GM04504 (cell line): Measurements from ENCODE around the gene CCDC9B.

Experiments
- DNase-seq: peaks from one replicate; pipeline ENCODE4 v3.0.0-alpha.2; 2012; ENCODE audit warnings: low read depth

Gene CCDC9B

DNA sequence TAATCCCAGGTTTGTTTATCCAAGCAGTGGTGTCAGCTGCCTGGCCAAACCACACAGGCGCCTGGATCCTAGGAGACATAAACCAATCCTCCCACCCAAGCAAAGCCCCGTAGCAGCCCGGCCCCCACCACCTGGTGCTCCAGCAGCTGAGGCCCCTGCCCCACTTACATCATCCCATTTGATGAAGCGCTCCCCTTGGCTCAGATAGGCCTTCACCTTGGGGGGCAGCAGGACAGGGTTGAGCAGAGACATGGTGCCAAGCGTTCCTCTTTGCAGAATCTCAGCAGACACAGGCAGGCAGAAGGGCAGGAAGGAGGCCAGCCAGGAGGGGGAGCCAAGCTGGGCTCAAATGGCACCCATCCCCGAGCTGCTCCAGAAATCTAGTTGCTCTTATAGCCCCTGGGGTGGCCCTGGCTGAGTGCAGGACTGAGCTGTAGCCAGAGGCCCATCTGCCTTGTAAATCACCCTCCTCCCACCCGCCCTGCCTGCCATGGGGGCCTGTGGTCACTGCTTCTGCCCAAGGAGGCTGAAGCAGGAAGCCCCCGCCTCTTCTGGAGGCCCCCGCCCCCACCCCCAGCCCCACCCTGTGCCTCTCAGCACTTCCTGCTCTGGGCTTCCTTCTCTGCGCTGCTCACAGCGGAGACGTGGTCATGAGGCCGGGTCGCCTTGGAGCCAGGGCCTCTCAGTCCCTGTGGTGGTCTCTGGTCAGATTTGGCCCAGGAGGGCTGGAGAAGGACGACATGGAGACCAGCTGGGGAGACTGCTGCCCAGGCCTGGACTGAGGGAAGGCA lies 33.1 kb downstream of the CCDC9B start, which contains the start of gene PLCB2:
TSS of gene PLCB2 (minus strand) at position 515 of the 791 bp plus-strand sequence. CDS start at position 252, 263 bp downstream.
- no peak for DNase-seq

DNA sequence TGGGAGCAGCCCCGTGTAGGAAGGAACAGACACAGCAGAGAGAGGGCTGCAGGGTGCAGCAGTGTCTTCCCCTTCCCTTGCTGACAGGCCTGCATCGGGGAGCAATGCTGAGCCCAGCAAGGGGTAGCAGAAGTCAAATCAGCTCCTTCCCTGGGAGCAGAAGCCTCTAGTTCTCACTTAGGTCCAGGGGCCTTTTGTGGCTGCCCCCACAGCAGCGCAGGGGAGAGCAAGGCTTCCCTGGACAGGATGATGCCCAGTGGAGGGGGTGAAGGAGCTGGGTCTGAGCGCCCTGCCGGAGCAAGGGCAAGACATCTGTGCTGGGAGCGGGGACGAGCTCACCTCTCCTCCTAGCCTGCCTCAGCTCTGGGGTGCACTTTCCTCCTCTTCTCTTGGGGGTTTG lies 33.8 kb downstream of the CCDC9B start:
- DNase-seq: no peak

DNA sequence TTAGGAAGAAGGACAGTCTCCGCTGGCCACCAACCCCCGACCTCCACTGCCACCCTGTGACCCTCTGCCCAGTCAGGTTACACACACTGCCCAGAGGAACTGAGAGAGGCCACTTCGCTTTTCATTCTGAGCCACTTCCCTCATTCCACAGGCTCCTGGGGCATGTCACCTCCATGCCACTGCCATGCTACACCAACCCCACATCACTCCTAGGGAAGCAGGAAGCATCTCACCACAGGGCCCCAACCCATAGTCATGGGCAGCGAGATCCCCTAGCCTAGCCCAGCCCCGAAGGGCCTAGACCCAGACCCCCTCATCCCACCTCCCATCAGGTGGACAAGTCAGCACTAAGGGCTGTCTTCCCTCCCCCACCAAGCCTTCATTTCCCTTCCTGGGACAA lies 34.4 kb downstream of the CCDC9B start:
- DNase-seq: no peak

DNA sequence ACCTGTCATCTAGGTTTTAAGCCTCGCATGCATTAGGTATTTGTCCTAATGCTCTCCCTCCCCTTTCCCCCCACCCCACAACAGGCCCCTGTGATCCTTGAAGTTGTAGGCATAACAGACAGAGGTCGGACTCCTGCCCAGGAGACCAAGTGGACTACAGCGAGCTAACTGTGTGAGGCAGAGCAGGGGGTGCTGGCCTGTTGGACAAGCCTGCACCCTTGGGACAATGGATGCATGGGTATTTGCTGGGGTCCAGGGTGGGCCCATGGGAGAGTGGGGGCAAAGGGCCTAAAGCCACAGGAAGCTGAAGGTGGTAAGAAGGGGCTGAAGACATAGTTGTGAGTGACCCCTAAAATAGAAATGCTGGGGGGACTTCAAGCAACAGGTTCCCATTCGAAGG lies 35.5 kb downstream of the CCDC9B start:
- no peak for DNase-seq

DNA sequence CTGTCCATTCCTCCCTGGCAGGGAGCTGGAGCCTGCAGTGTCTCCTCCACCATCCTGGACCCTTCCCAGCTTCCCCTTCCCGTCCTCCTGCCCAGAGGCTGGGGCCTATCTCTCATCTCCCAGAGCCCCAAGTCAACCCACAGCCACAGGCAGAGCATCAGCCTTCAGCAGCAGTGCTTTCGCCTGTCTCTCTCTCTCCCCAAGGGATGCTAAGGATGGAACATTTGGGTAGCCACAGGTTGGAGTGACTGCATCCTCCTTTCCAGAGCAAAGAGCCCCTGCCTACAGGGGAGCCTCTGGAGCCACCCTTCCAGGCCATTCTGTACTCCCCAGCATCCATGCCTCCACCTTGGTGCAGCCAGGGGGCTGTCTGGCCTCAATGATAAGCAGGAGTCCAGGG lies 37.2 kb downstream of the CCDC9B start:
- no peak for DNase-seq

DNA sequence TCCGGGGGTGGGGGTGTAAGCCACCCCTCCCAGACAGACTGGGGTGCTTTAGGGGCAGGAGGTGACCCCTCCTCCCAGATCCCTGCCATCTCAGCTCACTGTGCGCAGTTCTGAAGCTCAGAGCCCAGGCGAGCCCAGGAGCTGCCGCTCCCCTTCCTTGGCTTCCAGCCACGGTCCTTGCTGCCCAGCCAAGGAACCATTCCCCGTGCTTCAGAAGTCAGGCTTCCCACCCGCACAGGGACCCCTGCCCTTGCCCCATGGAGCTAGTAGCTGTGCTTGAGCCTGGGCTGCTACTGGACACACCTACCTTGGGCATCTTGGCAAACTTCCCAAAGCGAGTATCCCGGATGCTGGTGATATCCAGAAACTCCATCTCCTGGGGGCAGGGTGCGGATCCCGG lies 37.8 kb downstream of the CCDC9B start:
- DNase-seq: no peak

DNA sequence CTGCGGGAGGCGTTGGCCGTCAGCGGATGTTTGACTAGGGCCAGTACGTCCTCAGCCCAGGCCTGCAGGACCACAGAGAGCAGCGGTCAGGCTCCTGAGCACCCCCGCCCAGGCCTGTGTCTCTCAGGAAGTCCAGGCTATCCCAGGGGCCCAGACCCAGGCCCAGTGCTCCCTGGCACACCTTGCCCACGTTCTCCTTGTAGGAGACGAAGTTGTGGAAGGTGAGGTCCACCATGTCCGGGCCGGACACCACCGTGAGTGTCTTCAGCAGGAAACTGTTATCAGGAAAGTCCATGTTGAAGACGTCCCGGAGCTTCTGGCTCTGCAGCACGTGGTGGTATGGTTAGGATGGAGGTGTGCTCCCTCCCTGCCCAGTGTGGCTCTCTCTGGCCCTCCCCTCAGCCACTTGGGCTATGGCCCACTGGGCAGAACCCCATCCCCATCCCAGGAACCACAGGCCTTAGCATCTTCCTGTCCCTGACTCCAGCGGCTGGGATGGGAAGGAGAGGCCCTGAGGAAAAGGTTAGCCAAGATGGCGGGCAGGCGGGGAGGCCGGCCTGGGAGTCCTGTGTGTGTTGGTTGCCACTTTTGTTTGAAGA lies 38.4 kb downstream of the CCDC9B start:
- no peak for DNase-seq

DNA sequence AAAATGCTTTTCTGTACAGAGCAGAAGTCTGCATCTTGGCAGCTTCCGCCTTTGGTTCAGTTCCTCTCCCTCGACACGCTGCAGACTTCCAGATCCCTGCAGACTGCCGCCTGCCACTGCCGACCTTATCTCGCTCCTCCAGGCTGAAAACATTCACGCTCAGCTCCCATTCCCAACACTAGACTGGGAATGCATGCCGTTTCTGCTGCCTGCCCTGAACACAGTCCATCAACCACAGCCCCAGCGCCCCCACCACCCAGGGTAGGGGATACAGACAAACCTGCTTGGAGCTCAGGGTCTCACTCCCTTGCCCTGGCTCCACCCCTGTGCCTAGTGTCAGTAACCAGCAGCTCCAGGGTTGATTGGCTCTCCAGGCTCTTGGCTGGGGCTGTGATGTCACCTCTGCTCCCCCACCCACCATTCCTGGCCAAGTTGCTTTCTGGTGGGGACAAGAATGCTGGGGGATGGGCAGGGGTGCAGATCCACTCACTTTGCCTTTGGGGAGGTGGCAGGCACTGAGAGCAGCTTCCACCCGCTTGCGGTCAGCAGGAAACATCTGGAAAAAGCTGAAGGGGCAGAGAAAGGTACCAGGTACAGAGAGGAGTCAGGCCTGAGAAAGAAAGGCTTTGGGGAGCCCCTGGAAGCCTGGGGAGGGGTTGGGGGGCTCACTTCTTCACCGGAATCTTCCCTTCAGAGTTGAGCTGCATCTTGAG lies 39.1 kb downstream of the CCDC9B start:
- DNase-seq: no peak

DNA sequence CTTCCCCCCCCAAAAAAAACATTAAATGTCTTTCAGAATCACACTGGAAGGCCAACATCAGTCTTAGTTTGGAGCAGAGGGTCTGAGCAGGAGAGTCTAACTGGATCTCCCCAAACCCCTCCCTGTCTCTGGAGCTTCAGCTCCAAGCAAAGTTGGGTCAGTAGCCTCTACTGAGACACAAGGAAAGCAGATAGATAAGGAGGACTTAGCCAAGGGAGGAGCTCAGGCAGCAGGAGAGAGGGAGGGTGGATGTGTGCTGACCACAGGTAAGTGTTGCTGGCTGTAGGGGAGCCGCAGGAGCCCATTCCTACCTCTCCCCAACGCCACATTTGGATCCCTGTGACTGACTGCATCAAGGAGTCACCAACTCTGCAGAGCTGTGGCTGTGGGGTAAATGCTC lies 40.0 kb downstream of the CCDC9B start:
- no peak for DNase-seq

DNA sequence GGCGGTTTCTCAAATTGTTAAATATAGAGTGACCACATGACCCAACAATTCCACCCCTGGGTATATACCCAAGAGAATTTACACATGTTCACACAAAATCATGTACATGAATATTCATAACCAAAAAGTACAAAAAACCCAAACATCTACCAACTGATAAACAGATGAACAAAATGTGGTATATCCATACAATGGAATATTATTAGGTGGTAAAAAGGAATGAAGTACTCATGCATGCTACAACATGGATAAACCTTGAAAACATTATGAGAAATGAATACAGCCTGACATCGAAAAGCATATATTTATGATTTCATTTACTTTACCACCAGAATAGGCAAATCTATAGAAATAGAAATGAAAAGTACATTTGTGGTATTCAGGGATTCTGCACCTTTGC lies 40.4 kb downstream of the CCDC9B start:
- DNase-seq: no peak

DNA sequence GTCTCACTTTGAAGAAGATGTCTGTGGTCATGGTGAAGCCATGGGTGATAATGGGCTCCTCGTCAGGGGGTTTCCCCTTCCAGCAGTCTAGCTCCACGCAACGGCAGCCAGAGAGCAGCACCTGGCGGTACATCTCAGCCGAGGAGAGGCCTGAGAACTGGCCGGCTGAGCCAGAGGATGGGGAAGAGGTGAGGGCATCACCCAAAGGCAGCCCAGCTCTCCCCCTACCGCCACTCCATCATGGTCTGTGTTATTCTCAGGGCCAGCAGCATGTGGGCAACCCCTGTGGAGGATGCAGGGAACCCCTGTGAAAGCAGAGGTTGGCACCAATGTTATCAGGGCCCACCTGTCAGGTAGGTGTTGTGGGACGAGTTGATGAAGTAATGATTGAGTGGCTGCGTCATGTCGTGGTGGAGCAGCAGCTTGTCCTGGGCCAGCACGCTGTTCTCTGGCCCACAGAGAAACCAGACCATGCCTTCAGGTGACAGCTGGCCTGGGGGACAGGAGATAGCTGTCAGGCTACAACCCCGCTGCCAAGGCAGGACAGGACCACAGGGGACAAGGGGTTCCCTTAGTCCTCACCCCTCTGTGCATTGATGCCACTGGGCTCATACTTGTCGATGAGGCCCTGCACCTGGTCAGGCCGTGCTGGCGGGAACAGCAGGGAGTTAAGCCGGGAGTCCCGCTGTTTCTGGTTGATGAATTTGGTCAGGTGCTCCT lies 42.4 kb downstream of the CCDC9B start:
- DNase-seq: no peak

DNA sequence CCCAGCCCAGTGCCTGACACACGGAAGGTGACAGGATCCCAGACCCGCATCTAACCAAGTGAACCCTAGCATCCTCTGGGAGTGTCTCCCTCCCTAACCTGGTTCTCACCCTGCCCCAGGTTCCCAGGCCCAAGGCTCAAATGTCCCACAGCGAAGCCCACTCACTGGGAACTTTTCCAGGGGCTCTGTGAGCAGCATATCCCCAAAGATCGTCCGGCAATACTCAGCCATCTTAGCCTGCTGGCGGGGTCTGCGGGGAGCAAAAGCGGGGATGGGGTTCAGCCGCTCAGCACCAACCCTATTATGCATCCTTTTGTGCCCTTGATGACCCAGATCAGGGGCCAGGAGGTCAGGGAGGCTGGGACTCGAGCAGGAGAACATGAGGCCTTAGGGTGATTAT lies 43.4 kb downstream of the CCDC9B start:
- DNase-seq: no peak

DNA sequence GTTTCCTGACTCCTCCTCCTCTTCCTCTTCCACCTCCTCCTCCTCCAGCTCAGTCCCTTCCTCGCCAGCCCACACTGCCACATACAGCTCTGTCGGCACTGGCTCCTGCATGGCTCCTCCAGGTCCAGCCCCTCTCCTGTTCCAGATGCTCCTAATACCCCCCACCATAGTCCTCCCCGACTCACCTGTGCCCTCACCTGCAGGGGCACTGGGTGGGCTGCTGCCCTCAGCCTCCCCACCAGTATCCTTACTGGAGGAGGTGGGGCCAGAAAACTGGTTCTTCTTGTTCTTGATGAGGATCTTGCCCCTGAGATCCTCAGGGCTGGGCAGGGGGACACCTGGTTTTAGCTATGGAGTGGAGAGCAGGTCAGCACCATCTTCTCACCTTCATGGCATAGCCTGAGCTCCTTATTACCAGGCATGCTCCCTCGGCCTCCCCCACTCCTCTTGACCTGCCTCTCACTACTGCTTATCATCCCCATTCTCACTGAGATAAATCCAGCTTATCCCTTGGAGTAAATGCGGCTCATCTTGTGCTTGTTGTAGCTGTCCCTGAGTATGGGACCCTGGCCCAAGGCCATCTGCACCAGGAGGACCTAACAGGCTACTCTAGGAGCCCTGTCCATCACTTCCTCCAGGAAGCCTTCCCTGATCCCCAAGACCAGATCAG lies 44.0 kb downstream of the CCDC9B start:
- no peak for DNase-seq

DNA sequence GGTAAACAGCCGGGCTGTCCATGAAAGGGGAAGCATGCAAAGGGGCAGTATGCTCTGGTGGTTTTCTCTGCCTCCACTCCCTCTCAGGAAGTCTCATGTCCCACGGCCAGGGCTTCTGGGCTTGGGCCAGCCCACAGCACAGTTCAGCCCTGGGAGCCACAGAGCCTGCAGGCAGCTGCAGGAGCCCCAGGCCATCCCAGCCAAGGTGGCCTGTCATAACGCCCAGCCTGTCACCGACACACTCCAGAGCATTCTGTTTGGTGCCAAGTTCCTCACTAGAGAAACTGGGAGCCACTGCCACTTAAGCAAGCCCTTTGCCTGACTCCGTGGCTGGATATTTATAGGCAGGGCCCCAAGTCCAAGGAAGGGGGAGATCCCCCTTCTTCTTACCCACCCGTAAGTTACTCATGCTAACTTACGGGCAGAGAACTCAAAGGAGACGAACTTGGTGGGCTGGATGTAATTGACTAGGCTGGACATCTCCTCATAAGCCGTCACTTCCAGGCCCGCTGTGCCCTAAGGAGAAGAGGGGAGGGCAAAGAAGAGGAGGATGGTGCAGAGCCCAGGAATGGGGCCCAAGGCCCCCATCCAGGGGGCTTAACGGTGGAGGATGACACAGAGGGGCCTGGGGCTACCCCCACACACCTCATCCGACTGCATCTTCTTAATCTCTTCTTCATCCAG lies 44.7 kb downstream of the CCDC9B start:
- DNase-seq: no peak

DNA sequence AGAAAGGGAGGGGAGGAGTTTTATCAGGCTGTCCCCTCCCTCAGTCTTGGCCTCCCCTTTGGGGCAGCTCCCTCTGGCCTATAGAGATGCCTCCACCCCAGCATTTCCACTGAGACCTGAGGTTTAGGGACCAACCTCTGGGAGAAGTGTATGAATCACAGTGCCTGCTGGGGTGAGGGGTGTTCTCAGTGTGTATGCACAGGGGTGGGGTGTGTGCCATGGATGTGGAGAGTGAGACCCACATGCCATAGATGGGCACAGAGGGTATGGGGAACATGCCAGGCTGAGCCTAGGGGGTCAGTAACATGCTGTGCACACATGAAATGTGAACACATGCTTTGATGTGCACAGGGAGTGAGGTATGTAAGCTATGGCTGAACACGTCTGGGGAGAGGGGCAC lies 45.4 kb downstream of the CCDC9B start:
- DNase-seq: no peak

DNA sequence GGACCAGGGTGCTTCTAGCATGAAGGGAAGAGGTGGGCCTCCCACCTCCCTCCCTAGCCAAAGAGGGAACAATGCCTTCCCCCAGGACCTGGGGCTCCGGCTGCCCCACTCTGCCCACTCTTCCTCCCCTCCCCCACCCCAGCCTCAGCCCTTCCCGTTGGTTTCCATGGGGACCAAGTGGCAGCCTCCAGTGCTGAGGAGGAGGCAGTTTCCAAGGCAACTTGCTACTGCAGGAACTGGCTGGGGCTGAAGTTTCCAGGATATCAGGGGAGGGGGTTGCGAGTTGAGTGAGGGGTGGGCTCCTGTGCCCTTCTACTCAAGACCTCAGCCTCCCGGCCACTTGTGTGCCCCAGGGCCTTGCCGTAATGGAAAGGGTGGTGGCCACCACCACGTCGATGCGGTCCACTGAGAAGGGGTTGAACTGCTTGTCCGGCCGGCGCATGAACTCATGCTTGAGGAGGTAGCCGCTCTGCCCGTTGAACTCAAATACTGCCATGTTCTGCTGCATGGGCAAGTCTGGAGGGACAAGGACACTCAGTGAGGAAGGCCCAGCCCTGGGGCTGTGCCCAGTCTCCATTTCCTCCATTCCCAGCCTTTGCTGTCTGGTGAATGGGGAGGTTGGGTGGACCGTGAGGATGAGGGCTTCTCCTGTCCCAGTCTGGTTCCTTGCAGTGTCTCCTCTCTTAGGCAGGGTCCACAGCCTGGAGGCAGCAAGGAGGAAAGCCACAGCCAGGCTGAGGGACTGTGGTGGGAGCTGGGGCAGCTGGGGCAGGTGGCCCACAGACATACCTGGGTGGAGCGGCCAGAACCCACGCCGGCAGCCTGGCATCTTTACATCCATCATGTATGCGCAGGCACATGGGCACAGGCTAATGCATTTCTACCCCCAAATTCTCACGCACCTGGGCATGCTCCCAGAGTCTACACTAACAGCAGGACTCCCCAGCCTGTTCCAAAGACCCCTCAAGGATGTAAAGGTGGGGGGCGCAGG lies 46.5 kb downstream of the CCDC9B start:
- DNase-seq: no peak

DNA sequence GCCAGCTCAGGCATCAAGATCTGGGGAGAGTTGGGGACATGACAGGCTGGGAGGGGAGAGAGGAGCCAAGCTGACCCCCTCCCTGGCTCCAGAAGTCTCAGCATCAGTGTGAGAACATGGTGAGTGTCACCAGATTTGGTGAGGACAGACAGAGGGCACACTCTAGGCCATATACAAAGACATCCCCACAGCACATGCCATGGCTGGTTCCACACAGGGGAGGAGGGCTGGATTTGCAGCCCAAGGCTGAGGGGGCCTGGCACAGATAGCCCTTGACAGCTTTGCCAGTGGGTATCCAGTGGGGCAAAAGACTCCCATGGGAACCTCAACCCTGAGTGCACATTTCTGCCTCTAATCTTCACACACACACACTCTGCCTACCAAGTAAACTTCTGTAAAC lies 47.7 kb downstream of the CCDC9B start:
- DNase-seq: no peak

DNA sequence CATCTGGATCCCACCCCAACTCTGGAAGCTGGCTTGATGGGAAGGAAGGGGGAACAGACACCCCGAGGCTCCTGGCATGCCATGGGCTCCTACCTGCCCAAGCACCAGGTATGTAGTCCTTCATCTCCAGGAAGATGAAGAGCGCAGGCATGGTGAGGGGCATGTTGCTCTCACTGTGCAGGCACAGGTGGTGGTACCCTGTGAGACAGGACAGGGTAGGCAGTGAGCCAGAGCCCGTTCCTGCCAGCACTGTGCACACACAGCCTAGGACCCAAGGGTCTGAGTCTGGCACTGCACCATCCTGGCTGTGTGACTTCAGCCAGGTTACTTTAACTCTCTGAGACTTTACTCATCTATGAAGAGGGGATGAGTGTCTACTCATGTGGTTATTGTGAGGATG lies 48.5 kb downstream of the CCDC9B start:
- no peak for DNase-seq

DNA sequence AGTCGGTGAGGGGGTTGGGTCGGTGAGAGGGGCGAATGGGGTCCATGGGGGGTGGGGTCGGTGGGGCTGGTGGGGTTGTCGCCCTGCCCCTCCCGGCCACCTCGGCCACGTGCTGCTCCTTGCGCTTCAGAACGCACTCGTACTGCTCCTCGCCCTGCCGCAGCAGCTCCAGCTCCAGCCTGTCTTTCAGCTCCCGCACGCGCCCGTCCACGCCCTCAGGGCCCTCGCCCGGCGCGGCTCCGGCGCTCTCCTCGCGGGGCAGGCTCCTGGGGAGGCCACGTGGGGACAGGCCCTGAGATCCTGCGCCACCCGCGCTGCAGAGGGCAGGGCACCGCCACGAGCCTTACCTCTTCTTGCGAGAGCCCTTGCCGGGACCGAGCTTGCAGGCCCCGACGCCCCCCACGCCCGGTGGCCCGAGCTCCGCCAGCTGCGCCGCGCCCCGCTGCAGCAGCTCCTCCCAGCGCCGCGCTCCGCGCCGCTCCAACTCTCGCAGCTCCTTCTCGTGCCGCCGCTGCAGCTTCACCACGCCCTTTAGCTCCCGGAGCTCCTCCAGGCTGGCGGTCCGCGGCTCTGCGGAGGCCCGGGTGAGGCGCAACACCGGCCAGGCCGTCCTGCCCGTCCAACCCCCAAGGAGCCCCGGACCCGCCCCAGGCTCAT lies 49.7 kb downstream of the CCDC9B start:
- DNase-seq: no peak

DNA sequence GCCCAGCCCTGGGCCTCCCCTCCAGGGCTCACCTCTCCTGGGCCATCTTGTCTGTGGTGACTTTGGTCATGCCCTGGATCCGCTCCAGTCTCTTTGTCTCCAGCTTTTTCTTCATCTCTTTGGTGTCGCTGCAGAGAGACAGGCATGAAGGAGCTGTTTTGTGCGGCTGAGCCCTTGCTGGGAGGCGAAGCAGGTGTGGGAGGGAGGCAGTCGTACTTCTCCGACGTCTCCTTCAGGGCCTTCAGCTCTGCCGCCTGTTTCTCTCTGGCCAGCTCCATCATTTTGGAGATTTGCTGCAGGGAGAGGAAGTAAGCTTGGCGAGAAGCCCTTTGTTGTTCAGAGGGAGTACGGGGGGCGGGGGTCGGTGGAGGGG lies 50.2 kb downstream of the CCDC9B start:
- DNase-seq: no peak
